K562 (cell line): ENCODE results near the gene LCN1. TPM values are rescaled to one million over a fixed set of nuclear protein-coding genes. Genes with fewer than 3 reads are reported as not detected.

ENCODE experiments used
- ASH1L ChIP-seq: fragments of 450-650 bp; IDR thresholded peaks from 2 replicates; pipeline ENCODE4 v1.6.1; 2018; ENCODE audit warnings: borderline replicate concordance, mild to moderate bottlenecking, low read depth; ENCODE audit not compliant: partially characterized antibody
- FOXJ3 ChIP-seq: sonication (generic); formaldehyde crosslinking; IDR thresholded peaks from 2 replicates; pipeline ENCODE4 v1.4.0; 2020; ENCODE audit warnings: mild to moderate bottlenecking, missing genetic modification reagents
- KLF6 ChIP-seq: fragments of 250-450 bp; sonication (Bioruptor Pico); IDR thresholded peaks from 2 replicates; pipeline ENCODE4 v1.4.0; 2020; ENCODE audit warnings: mild to moderate bottlenecking, moderate library complexity, borderline replicate concordance
- MAFG ChIP-seq: fragments of 450-650 bp; conservative IDR thresholded peaks from 2 replicates; pipeline ENCODE4 v1.6.1; 2016; ENCODE audit warnings: missing genetic modification characterization, missing compliant biosample characterization
- MTA2 ChIP-seq: fragments of 450-650 bp; IDR thresholded peaks from 2 replicates; pipeline ENCODE4 v1.6.1; 2016; ENCODE audit warnings: low read depth
- NFE2L1 ChIP-seq: fragments of 450-650 bp; IDR thresholded peaks from 2 replicates; pipeline ENCODE4 v1.6.1; 2016; ENCODE audit warnings: missing genetic modification characterization, low read depth, mild to moderate bottlenecking, missing compliant biosample characterization, moderate library complexity, borderline replicate concordance
- PRMT5 ChIP-seq: sonication (generic); formaldehyde crosslinking; IDR thresholded peaks from 2 replicates; pipeline ENCODE4 v1.5.0; 2020; ENCODE audit warnings: missing genetic modification reagents
- ZNF668 ChIP-seq: fragments of 250-450 bp; sonication (Bioruptor Pico); IDR thresholded peaks from 2 replicates; pipeline ENCODE4 v1.8.0; 2022; ENCODE audit warnings: mild to moderate bottlenecking, inconsistent platforms
- polyA plus RNA-seq, 8 experiments: library from polyadenylated mRNA; depleted of rRNA in 4 of 8; stranded (reverse) in 5 of 8; unstranded in 3 of 8; fragments of >200 nt; fragmentation: Nextera tagmentation in 2 of 8; fragmentation: Illumina TruSeq in 1 of 8; extraction: Ambion mirVana in 2 of 8; extraction: Trizol in 1 of 8; gene quantifications; 2 replicates each; pipeline versions ENCODE4 v1.2.1 to v1.2.3, GENCODE V29; 2011 to 2014; ENCODE audit warnings: inconsistent platforms in 1 of 8, missing spikeins in 1 of 8
- total RNA-seq, 7 experiments: library from RNA; depleted of rRNA in 6 of 7; stranded (reverse); fragments of >200 nt in 6 of 7; fragmentation: Illumina TruSeq in 2 of 7; extraction: Trizol in 2 of 7; gene quantifications; 2 replicates each; pipeline versions ENCODE4 v1.2.1 to v1.2.3, GENCODE V29; 2011 to 2021; ENCODE audit warnings: low replicate concordance in 1 of 7
- TF ChIP-seq, protein P1 (sequence below): fragments of 450-650 bp; IDR thresholded peaks from one replicate; pipeline ENCODE4 v1.6.1; 2018; ENCODE audit warnings: mild to moderate bottlenecking, moderate library complexity; ENCODE audit not compliant: partially characterized antibody
- TF ChIP-seq, protein P2 (sequence below), 2 experiments: fragments of 450-650 bp; formaldehyde crosslinking in 1 of 2; IDR thresholded peaks; 2 replicates each; pipeline versions ENCODE4 v1.4.0 to v1.6.1; 2014 to 2020; ENCODE audit warnings: mild to moderate bottlenecking in 2 of 2, borderline replicate concordance in 1 of 2, low read depth in 1 of 2

The LCN1 gene
- total and polyA plus RNA-seq, 9 of the 15 experiments (the other 6 are each of a cell fraction or from before 2014, with no cell fraction given), result not detected

DNA sequence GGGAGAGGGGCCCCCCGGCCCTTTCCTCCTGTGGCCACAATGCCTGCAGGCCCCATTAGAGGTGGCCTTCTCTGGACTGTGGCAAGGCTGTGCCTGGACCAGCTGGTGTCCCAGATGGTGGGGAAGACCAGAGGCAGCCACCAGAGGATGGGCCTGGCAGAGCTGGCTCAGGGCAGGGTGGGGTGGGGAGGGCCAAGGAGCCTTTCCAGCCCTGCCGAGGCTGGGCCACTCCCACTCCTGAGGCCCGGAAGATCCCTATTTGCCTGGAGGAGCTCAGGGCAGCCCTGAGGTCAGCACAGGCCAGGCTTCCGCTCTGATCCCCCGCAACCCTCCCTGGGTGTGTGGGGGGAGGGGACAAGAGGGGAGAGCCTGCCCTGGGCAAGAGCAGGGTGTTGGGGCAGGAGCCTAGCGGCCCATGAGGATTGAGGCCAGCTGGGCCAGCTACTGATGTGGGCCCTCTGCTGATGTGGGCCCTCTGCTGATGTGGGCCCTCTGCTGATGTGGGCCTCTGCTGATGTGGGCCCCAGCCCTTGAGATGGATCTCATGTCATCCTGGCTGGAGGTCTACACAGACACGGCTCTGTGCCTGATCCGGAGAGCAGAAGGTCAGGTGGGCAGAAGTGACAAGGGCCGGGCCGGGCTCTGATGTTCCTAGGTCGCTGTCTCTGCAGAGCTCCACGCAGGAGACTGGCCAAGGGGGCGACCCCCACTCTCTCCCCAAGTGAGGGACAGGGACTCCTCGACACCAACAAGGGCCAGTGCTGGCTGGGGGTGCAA lies 14.7 kb upstream of the LCN1 start (continued):
- TF ChIP-seq, protein P1, sequence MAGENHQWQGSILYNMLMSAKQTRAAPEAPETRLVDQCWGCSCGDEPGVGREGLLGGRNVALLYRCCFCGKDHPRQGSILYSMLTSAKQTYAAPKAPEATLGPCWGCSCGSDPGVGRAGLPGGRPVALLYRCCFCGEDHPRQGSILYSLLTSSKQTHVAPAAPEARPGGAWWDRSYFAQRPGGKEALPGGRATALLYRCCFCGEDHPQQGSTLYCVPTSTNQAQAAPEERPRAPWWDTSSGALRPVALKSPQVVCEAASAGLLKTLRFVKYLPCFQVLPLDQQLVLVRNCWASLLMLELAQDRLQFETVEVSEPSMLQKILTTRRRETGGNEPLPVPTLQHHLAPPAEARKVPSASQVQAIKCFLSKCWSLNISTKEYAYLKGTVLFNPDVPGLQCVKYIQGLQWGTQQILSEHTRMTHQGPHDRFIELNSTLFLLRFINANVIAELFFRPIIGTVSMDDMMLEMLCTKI, result no peak
- TF ChIP-seq NFE2L1 (tag) (no peak), MTA2 (no peak), ASH1L (no peak), KLF6 (CRISPR knock-in tag) (no peak), ZNF668 (no peak), MAFG (tag) (no peak), FOXJ3 (CRISPR knock-in tag) (no peak), PRMT5 (CRISPR knock-in tag) (no peak)
- TF ChIP-seq, protein P2, sequence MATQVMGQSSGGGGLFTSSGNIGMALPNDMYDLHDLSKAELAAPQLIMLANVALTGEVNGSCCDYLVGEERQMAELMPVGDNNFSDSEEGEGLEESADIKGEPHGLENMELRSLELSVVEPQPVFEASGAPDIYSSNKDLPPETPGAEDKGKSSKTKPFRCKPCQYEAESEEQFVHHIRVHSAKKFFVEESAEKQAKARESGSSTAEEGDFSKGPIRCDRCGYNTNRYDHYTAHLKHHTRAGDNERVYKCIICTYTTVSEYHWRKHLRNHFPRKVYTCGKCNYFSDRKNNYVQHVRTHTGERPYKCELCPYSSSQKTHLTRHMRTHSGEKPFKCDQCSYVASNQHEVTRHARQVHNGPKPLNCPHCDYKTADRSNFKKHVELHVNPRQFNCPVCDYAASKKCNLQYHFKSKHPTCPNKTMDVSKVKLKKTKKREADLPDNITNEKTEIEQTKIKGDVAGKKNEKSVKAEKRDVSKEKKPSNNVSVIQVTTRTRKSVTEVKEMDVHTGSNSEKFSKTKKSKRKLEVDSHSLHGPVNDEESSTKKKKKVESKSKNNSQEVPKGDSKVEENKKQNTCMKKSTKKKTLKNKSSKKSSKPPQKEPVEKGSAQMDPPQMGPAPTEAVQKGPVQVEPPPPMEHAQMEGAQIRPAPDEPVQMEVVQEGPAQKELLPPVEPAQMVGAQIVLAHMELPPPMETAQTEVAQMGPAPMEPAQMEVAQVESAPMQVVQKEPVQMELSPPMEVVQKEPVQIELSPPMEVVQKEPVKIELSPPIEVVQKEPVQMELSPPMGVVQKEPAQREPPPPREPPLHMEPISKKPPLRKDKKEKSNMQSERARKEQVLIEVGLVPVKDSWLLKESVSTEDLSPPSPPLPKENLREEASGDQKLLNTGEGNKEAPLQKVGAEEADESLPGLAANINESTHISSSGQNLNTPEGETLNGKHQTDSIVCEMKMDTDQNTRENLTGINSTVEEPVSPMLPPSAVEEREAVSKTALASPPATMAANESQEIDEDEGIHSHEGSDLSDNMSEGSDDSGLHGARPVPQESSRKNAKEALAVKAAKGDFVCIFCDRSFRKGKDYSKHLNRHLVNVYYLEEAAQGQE (IDR thresholded peaks at IDR 0.05; ENCODE audit: borderline replicate concordance), result peak; percentile 27; the same call in 1 of the 2 replicates
- TF ChIP-seq, protein P2 (CRISPR knock-in tag; IDR thresholded peaks at IDR 0.05; ENCODE audit: low read depth), result no peak
